Uterus (tissue), 4 donors: Measurements from ENCODE around the gene SLC23A2. TPM values are rescaled to one million over a fixed set of nuclear protein-coding genes. Genes with fewer than 3 reads are reported as not detected.
"Not testable (repeated sequence)": the region's sequence is repeated elsewhere in the genome, so short reads cannot be mapped to it uniquely, and the experiment has no call there.

Experiments used
- DNase-seq, 2 donors: peaks; one replicate each; pipeline ENCODE4 v3.0.0-alpha.2; 2019 to 2020
- H3K27ac ChIP-seq, 2 donors: fragments of 200-600 bp; sonication (generic); 1 replicate in 1 of 2; 2 replicates in 1 of 2; pipeline ENCODE4 v1.5.1; 2016 to 2018
- H3K27me3 ChIP-seq, 2 donors: fragments of 200-600 bp; sonication (generic); one replicate each; pipeline ENCODE4 v1.5.1; 2018 to 2019; ENCODE audit warnings: control low read depth in 1 of 2
- H3K36me3 ChIP-seq, 2 donors: fragments of 200-600 bp; sonication (generic); one replicate each; pipeline ENCODE4 v1.5.1; 2019; ENCODE audit warnings: control low read depth in 1 of 2
- H3K4me1 ChIP-seq, 2 donors: fragments of 200-600 bp; sonication (generic); one replicate each; pipeline ENCODE4 v1.5.1; 2018 to 2019; ENCODE audit warnings: control low read depth in 1 of 2
- H3K4me3 ChIP-seq, 2 donors: fragments of 200-600 bp; sonication (generic); 1 replicate in 1 of 2; 2 replicates in 1 of 2; pipeline ENCODE4 v1.5.1; 2018 to 2019; ENCODE audit warnings: mild to moderate bottlenecking in 1 of 2
- H3K9me3 ChIP-seq, 2 donors: fragments of 200-600 bp; sonication (generic); one replicate each; pipeline ENCODE4 v1.5.1; 2019; ENCODE audit warnings: control low read depth in 1 of 2
- POLR2A ChIP-seq, 2 donors: fragments of 450-650 bp; IDR thresholded peaks; one replicate each; pipeline ENCODE4 v1.6.1; 2016; ENCODE audit warnings: antibody characterized with exemption in 2 of 2, mild to moderate bottlenecking in 1 of 2, moderate library complexity in 1 of 2
- intact Hi-C: fragments of 100-400 bp; cut with DNase I; formaldehyde crosslinking; loops from one replicate; pipeline ENCODE4 v1.15.1; 2023; ENCODE audit warnings: low total_unique reads
- total RNA-seq, 4 donors: library from RNA; depleted of rRNA in 3 of 4; stranded (reverse); fragments of >200 nt in 3 of 4; gene quantifications; one replicate each; pipeline versions ENCODE4 v1.1.0 to v1.2.4, GENCODE V29; 2014 to 2023
- TF ChIP-seq, protein P1 (sequence below), 4 experiments: fragments of 200-600 bp in 2 of 4; fragments of 450-650 bp in 2 of 4; sonication (generic) in 2 of 4; IDR thresholded peaks; one replicate each; pipeline ENCODE4 v1.5.1; 2016 to 2019; ENCODE audit warnings: antibody characterized with exemption in 4 of 4, mild to moderate bottlenecking in 2 of 4, moderate library complexity in 1 of 4
- donor health status: DM: yes; HTN: yes; CAD: no.

The SLC23A2 gene
- total RNA-seq, 4 donors from 2014 or later: 6.2 to 41.4 (median 26.6) TPM

GRCh38 chr20:4925842-4926530 is 75.3 kb downstream of the SLC23A2 start:
- Histone ChIP-seq H3K27ac (peak overlapping the region; percentile 2 to 69), H3K36me3 (no peaks in the 10 kb centered on the region), H3K4me1 (no peaks in the 10 kb centered on the region), H3K4me3 (no peak overlapping the region), H3K9me3 (no peaks in the 10 kb centered on the region), H3K27me3 (no peaks in the 10 kb centered on the region)
- TF ChIP-seq, protein P1, sequence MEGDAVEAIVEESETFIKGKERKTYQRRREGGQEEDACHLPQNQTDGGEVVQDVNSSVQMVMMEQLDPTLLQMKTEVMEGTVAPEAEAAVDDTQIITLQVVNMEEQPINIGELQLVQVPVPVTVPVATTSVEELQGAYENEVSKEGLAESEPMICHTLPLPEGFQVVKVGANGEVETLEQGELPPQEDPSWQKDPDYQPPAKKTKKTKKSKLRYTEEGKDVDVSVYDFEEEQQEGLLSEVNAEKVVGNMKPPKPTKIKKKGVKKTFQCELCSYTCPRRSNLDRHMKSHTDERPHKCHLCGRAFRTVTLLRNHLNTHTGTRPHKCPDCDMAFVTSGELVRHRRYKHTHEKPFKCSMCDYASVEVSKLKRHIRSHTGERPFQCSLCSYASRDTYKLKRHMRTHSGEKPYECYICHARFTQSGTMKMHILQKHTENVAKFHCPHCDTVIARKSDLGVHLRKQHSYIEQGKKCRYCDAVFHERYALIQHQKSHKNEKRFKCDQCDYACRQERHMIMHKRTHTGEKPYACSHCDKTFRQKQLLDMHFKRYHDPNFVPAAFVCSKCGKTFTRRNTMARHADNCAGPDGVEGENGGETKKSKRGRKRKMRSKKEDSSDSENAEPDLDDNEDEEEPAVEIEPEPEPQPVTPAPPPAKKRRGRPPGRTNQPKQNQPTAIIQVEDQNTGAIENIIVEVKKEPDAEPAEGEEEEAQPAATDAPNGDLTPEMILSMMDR (IDR thresholded peaks at IDR 0.05): no peak
- TF ChIP-seq POLR2A (IDR thresholded peaks at IDR 0.05): no peak
- intact Hi-C loops: no loop called here
- DNase-seq: peak; percentile 72 to 75

GRCh38 chr20:4924446-4924845 is 76.9 kb downstream of the SLC23A2 start:
- Histone ChIP-seq H3K27ac (peak overlapping the region; percentile 4 to 69), H3K27me3 (no peaks in the 10 kb centered on the region), H3K9me3 (no peaks in the 10 kb centered on the region), H3K4me3 (no peak overlapping the region), H3K36me3 (no peaks in the 10 kb centered on the region), H3K4me1 (no peaks in the 10 kb centered on the region)
- DNase-seq: no peak
- no peak for TF ChIP-seq POLR2A (IDR thresholded peaks at IDR 0.05)
- TF ChIP-seq, protein P1 (IDR thresholded peaks at IDR 0.05): no peak
- intact Hi-C loops: no loop called here

DNA sequence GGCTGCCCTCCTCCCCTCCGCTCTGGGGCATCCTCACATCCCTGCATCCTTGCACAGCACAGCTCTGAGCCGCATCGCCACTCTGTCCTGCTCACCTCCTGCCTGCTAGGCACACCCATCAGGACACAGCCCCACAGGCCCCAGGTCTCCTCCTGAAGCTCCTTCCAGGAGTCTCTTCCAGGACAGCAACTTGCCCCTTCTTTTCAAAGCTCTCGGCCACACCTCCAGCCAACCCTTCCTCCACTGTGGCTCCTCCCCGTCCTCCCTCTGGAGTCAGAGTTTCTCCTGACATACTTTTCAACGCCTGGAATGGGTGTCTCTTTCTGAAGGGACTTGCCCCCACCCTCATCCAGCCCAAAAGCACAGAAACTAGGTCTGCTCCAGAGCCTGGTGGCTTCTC is 77.3 kb downstream of the SLC23A2 start:
- Histone ChIP-seq H3K4me3 (no peak overlapping the region), H3K27ac (peak overlapping the region in 1 of 2 donors; percentile 69), H3K9me3 (no peaks in the 10 kb centered on the region), H3K36me3 (no peaks in the 10 kb centered on the region), H3K27me3 (no peaks in the 10 kb centered on the region), H3K4me1 (no peaks in the 10 kb centered on the region)
- no peak for TF ChIP-seq POLR2A (IDR thresholded peaks at IDR 0.05)
- TF ChIP-seq, protein P1 (IDR thresholded peaks at IDR 0.05): no peak
- no peak for DNase-seq
- intact Hi-C loops: no loop called here

GRCh38 chr20:4922186-4922585 is 79.1 kb downstream of the SLC23A2 start:
- Histone ChIP-seq H3K4me1 (no peaks in the 10 kb centered on the region), H3K27ac (no peak overlapping the region), H3K27me3 (no peaks in the 10 kb centered on the region), H3K36me3 (no peaks in the 10 kb centered on the region), H3K4me3 (no peak overlapping the region), H3K9me3 (no peaks in the 10 kb centered on the region)
- intact Hi-C loops: no loop called here
- no peak for TF ChIP-seq POLR2A (IDR thresholded peaks at IDR 0.05)
- TF ChIP-seq, protein P1 (IDR thresholded peaks at IDR 0.05): no peak
- DNase-seq: no peak

DNA sequence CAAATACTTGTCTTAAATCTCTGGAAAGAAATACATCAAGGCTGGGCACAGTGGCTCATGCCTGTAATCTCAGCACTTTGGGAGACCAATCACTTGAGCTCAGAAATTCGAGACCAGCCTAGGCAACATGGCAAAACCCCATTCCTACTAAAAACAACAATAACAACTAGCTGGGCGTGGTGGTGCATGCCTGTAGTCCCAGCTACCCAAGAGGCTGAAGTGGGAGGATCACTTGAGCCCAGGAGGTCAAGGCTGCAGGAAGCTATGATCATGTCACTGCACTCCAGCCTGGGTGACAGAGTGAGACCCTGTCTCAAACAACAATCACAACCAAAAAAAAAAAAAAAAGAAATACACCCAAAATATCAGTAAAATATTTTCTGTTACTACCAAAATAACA is 80.0 kb downstream of the SLC23A2 start:
- H3K36me3 ChIP-seq, H3K9me3 ChIP-seq, H3K27me3 ChIP-seq, H3K4me3 ChIP-seq, H3K27ac ChIP-seq, DNase-seq, intact Hi-C loops, H3K4me1 ChIP-seq: not testable (repeated sequence)
